Astrocyte of the spinal cord (primary cell): ENCODE measurements around the gene NIPAL3.

ENCODE experiments used
- DNase-seq: peaks from one replicate; pipeline ENCODE4 v3.0.0; 2011; ENCODE audit warnings: low read depth, low spot score
- H3K4me3 ChIP-seq: 2 replicates; pipeline ENCODE4 v1.5.1; 2011; ENCODE audit warnings: low read depth, mild to moderate bottlenecking, low read length, moderate library complexity
- CTCF ChIP-seq: IDR thresholded peaks from 2 replicates; pipeline ENCODE4 v1.5.1; 2012; ENCODE audit warnings: low read depth, mild to moderate bottlenecking, low read length, inconsistent platforms
- in situ Hi-C: cut with HindIII; loops from 2 replicates; pipeline ENCODE4 v1.10.0; 2017; ENCODE audit warnings: low sequenced_read_pairs

Gene NIPAL3

DNA sequence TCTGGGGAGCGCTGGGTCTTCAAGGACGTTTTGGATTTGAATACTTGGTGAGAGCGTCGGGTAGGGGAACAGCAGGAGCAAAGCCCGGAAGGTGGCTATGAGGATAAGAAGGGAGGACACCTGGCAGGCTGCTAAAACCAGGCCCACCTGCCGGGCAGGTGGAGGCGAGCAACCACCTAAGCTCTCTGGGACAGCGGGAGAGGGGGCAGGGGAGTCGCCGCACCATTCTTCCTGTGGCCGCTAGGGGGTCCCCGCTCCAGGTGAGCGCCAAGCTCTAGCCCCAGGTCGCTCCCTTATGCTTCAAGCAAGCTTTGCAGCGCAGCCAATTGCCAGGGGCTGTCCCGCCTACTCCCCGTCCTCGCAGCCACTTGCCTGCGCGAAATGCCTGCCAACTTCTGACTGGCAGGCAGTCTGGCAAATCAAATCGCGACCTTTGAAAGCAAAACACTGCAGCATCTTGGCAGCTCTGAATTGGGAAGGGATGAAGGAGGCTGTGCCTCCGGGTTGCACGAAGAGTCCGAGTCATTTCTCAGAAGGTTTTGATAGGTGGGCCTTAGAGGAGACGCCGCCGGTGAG lies at the start of gene NIPAL3:
Gene NIPAL3 (plus strand): TSS at position 469 of the 576 bp plus-strand sequence. CDS start 3,746 bp downstream, outside the sequence.
- peak; percentile 99 for DNase-seq
- peak within 1 kb of the TSS; percentile 80 for H3K4me3 ChIP-seq
- in situ Hi-C loops = no loop called here
- peak; percentile 86 for TF ChIP-seq CTCF

DNA sequence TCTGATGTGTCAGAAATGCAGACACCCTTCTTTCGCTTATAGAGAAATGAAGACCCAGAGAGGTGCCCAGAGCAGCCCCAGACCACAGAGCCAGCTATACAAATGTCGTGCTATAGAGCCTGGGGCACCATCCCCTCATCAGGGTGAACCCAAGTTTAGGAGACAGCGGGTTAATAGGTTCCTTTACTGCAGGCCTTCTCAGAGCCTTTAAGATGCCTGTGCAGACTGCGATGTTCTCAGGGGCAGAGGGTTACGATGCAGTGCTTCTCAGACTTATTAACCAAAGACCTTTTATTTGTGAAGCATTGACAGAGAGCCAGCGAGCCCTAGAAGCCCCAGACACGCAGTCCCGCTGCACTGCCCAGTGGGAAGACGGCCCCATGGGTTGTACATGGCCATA lies 48.9 kb upstream of the NIPAL3 start:
- TF ChIP-seq CTCF = no peak
- no peak for DNase-seq
- in situ Hi-C loops = no loop called here
- no peak overlapping the region for H3K4me3 ChIP-seq

- DNase-seq = peak; percentile 31
- H3K4me3 ChIP-seq = no peak overlapping the region
- TF ChIP-seq CTCF = no peak
- in situ Hi-C loops = no loop called here
Measured at GRCh38 chr1:24369199-24369598, 46.4 kb upstream of the NIPAL3 start.

- in situ Hi-C loops = no loop called here
- H3K4me3 ChIP-seq = no peak overlapping the region
- no peak for TF ChIP-seq CTCF
- DNase-seq = no peak
Measured at GRCh38 chr1:24369801-24370200, 45.8 kb upstream of the NIPAL3 start.

DNA sequence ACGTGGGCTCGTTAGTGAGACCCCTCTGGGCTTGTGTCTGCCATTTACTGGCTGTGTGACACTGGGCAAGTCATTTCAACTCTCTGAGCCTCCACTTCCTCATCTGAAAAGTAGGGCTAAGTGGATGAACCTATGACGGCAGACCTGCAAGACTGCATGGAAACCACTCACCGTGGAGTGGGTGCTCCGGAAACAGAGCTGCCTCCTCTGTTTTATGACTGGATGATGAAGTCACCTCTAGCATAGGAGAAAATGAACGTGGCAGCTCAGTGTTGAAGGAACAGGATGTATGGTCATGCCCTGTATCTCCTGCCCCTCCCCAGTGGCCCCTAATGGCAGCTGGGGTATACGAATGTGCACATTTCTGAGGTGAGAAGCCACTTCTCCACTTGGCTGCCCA lies 42.6 kb upstream of the NIPAL3 start:
- in situ Hi-C loops = no loop called here
- no peak for TF ChIP-seq CTCF
- no peak for DNase-seq
- no peak overlapping the region for H3K4me3 ChIP-seq

- in situ Hi-C loops = no loop called here
- no peak for TF ChIP-seq CTCF
- no peak for DNase-seq
- H3K4me3 ChIP-seq = no peak overlapping the region
Measured at GRCh38 chr1:24373710-24374109, 41.9 kb upstream of the NIPAL3 start.
